DMS 273 treated with DMSO at 0.1 percent for 48 hours (cell line): Measurements from ENCODE around the gene ZNF391.
"Not testable (repeated sequence)": the region's sequence is repeated elsewhere in the genome, so short reads cannot be mapped to it uniquely, and the experiment has no call there.

Source experiments
- DNase-seq: peaks from one replicate; lab custom pipeline; 2025; lab: John Stamatoyannopoulos, UW

Gene ZNF391

GRCh38 chr6:27422651-27423332 lies 34.2 kb downstream of the ZNF391 start:
- DNase-seq, result no peak

- DNase-seq, result not testable (repeated sequence)
These were observed 36.3 kb downstream of the ZNF391 start for GRCh38 chr6:27424851-27425250.

- peak; percentile 52 for DNase-seq
These were observed 37.6 kb downstream of the ZNF391 start for GRCh38 chr6:27426045-27426620.

DNA sequence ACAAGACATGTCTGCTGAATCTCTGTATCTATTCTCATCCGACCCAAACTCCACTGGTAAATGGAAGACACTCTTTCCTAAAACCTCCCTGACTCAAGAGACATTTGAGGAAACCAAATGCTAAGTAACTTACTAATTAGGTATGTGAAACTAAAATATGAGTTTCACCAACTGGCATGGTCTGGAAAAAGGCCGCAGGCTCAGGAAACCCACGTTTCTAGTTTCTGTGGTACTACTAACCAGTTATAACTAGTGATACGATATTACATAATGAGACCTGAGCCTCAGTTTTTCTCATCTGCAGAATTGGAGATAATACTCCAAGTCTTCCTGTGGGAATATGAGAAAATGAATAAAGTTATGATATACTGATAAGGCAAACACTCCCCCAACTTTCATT lies 39.9 kb downstream of the ZNF391 start:
- no peak for DNase-seq

DNA sequence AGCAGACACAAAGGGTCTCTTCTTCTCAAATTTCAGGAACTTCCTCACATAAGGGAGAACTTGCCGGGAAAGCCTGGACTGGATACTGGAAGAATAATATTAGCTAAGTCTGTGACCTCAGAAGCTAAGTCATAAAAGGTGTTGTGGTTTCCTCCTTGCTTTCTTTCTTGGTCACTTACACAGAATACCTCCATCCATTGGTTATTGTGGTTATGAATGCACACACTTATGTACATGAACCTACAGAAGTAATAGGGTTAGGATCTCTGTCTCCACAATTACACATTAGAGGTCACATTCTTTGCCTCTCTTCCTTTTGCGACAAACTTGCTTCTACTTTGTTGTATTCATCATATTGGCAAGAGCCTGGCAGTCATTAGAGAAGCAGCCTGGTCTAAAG lies 40.4 kb downstream of the ZNF391 start:
- DNase-seq, result no peak

GRCh38 chr6:27433714-27434113 lies 45.2 kb downstream of the ZNF391 start:
- DNase-seq, result no peak

DNA sequence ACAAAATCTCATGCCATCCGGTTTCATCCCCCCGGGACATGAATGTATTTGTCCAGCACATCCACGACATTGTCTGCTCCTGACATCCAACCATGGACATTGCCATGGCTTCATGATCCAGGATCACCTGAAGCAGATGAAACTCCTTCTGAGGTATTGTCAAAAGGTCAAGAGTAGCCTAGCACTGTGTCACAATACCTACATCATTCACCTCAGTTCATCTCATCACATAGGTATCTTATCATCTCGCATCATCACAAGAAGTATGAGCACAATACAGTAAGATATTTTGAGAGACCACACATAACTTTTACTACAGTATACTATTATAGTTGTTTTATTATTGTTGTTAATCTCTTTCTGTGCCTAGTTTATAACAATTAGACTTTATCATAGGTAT lies 50.8 kb downstream of the ZNF391 start:
- no peak for DNase-seq

GRCh38 chr6:27441001-27441400 lies 52.4 kb downstream of the ZNF391 start:
- no peak for DNase-seq

GRCh38 chr6:27442932-27443331 lies 54.4 kb downstream of the ZNF391 start:
- DNase-seq, result no peak

GRCh38 chr6:27448456-27448855 lies 59.9 kb downstream of the ZNF391 start:
- no peak for DNase-seq

- DNase-seq, result no peak
These were observed 63.3 kb downstream of the ZNF391 start for GRCh38 chr6:27451660-27452390.

DNA sequence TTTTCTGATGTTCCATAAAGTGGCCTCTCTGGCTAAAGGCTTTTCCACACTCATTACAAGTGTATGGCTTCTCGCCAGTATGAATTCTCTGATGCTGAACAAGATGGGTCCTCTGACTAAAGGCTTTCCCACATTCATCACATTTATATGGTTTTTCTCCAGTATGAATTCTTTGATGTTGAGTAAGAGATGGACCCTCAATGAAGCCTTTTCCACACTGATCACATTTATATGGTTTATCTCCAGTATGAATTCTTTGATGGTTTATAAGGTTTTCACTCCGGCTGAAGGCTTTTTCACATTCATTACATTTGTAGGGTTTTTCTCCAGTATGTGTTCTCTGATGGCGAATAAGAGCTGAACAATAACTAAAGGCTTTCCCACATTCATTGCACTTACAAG lies 63.9 kb downstream of the ZNF391 start:
- DNase-seq, result no peak
